HG02973 (cell line): ENCODE data around the gene C1orf167.

Source experiments
- ATAC-seq: cut with Tn5 transposase; IDR thresholded peaks from one replicate; pipeline ENCODE4 v1.9.1; 2021; ENCODE audit warnings: moderate library complexity; ENCODE audit not compliant: unreplicated experiment

Gene C1orf167, protein sequence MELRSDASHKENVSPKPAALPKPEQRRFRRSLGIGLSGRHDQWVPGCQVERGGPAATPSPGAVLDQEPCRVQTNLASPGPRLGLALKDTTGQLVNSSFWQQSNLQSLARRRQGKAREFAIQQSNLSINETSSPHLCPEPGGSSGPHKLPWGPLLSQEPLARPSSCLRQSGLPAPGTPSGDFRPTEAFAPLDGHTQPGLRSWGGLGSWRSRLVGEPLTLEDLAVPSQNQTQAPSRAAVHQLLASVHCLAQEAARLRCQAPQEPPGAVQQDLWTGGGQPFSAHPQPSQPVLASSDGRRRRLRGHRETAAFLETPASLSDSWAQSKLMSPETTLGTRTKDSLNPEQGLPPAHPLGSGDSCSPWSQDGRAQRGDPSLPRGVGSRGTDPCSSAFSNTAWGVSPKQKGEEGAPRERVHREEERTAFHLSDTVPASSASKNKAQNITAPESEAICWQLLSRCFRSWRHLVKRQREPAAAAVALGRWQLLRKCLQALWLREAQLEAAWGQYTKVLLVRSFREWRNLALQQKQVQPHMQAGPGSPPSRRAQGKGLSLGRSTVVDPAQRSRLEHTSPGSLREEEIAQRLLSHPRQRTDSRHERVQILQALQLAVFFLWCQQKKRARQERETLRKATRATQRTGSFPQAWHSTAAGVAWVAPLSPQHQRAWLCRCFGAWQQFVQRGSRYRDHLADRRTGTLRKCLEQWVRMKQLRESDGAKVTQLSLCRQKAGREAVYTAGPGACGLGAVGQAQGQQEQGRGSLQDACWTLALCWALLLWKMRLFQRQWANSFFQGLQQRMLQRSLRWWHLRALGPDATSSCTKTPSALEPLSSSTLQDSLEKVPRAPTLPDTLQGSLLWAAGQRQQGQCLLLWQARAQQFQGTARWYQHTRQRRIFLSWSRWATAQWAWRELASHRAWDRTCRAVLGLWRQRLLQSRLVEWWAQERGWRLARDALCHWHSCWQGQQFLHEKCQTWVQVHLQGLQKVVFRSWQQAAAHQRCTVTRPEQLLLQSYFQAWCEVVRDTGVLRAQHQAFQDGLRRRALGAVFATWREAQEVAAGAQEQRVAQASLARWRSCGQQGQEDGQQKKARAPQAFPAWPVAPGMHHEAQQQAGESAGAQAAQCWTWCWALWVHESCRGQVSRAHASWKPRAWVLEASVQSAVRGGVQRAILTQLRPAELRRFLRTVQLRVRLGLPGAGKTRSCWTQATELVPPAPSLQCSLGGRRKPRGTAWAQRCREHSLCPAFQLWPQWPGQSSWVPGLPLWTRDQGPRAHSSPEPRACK (N-terminal part only)

DNA sequence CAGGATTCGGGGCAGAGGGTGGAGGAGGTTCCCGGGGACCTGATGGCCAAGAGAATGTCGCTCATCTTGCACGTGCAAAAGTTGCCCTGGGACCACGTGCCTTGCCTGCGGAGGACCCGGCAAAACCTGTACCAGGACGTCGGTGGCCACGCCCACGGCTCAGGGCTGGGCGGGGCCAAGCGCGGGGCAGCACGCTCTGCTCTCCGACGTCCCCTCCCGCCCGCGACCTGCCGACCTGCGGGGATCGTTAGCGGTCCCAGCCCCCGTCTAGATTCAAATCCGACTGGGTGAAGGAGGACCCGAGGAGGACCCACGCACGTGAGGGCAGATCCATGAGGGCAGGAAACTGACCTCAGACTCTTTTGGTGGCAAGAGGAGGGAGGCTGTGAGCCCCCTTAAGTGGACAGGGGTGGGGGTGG is at the start of gene C1orf167:
Gene C1orf167 (plus strand): TSS at position 206 of the 419 bp plus-strand sequence. CDS start 2,208 bp downstream, outside the sequence.
- no peak for ATAC-seq

DNA sequence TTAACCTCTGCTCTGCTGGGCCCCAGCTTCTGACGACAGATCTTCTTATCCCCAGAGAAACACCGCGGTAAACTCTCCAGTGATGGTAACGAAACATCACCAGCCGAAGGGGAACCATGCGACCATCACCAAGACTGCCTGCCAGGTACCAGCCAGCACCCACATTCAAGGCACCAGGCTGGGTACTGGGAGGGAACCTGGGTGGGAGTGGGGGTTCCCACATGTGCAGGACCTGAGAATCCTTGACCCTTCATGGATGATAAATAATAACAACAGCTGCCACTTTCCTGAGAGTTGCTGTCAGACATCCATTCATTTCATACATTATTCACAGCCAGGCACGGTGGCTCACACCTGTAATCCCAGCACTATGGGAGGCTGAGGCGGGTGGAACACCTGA is 49.7 kb upstream of the C1orf167 start:
- ATAC-seq: no peak

DNA sequence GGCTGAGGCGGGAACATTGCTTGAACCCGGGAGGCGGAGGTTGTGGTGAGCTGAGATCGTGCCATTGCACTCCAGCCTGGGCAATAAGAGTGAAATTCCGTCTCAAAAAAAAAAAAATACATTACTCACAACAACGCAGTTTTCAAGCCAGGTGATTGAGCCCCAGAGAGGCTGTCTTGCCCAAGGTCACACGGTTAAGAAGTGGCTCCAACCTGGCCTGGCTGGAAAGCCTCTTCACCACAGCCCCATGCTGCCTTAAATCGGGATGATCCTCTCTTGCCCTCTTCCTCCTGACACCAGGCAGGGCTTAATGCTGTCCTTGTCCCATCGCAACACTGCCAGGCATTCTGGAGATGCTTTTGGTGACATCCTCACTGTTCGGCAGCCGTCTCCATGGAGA is 48.9 kb upstream of the C1orf167 start:
- ATAC-seq: no peak

DNA sequence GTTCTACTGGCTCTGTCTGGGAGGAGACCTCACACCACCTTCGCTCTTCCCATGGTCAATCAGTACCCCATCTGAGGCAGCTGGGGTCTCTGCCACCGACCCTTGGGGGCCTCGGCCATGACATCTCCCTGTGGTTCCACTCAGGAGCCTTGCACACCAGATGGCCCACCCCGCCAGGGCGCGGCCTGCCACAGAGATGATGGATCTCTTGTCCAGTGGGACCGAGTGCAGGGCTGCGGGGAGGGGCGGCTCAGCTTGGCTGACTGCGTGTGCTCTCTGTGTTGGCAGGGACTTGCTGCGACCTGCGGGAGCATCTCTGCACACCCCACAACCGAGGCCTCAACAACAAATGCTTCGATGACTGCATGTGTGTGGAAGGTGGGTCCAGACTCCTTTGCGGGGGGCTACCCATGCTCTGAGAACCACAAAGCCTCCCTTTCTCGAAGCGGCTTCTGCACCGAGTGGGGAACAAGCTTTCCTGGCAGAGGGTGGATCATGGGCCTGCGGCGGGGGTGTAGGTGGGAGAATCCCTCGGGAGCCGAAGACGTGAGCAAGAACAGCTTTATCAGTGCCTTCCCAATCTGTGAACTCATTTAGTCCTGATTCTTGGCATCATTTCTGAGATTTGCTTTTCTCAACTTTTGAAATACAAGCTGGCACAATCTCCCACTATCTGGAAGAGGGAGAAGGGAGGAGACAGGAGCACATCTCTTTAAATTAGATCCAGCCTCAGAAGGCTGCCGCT is 47.0 kb upstream of the C1orf167 start:
- no peak for ATAC-seq

DNA sequence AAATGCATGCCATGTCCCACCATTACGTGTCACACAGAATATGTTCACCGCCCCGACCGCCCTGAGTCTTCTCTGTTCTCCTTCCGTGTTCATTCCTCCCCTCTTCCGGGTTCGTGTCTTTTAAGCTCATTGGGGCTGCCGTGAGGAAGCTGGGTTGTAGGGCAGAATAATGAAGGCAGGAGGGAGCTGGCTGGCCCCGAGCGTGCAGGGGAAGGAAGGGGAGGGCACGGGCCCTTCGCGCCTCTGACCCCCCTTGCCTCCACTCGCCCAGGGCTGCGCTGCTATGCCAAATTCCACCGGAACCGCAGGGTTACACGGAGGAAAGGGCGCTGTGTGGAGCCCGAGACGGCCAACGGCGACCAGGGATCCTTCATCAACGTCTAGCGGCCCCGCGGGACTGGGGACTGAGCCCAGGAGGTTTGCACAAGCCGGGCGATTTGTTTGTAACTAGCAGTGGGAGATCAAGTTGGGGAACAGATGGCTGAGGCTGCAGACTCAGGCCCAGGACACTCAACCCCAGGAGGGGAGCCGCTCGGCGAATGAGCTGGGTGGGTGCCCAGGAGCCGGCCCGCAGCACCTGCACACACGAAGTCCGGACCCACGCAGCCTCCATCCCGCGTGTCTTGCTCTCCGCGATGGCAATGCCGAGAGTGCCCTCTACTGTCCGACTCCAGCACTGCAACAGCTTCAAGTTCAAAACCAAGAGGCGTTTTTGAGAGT is 42.5 kb upstream of the C1orf167 start:
- no peak for ATAC-seq

- no peak for ATAC-seq
These were observed 42.0 kb upstream of the C1orf167 start for GRCh38 chr1:11720033-11720376.

DNA sequence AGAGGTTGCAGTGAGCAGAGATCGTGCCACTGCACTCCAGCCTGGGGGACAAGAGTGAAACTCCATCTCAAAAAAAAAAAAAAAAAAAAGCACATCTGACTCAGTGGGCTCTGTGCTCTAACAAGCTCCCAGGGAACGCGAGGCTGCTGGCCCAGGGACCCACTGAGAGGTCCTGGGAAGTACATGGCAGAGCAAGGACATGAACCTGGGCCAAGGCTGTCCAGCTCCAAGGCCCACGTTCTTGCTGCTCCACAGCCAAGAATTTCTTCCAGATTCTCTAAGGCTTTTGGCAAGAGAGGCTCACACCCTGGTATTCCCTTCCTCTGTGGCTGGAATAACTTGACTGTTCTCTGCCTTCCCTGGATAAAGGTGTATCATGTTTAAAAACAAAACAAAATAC is 41.5 kb upstream of the C1orf167 start:
- no peak for ATAC-seq

GRCh38 chr1:11721311-11721710 is 40.7 kb upstream of the C1orf167 start:
- ATAC-seq: no peak

DNA sequence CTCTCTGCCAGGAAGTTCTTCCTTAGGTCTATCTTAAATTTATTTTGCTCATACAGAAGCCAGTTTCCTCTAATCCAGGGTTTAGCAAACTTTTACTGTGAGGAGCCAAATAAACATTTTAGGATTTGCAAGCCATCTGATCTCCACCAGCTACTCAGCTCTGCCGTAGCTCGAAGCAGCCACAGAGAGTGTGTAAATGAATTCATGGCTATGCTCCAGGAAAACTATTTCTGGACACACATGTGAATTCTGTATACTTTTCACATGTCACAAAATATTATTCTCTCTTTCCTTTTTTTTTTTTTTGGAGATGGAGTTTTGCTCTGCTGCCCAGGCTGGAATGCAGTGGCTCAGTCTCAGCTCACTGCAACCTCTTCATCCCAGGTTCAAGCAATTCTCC is 39.5 kb upstream of the C1orf167 start:
- ATAC-seq: no peak

- ATAC-seq: no peak
These were observed 36.4 kb upstream of the C1orf167 start for GRCh38 chr1:11725616-11726015.

DNA sequence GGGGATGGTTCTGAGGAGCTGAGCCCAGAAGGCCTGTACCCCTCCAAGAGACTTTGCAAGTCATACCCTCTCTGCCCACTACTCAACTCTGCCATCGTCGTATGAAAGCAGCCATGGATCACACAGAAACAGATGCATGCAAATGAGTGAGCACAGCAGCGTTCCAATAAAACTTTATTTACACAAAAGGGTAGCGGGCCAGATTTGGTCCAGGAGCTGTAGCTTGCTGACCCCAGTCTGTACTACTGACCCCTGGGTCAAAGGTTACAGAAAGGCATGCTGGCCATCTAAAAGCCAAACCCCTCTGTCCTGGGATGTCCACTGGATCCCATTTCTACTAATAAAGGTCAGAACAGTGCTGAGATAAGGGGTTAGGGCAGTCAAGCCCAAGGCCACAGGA is 34.9 kb upstream of the C1orf167 start:
- no peak for ATAC-seq

GRCh38 chr1:11728126-11728806 is 33.7 kb upstream of the C1orf167 start:
- ATAC-seq: no peak

DNA sequence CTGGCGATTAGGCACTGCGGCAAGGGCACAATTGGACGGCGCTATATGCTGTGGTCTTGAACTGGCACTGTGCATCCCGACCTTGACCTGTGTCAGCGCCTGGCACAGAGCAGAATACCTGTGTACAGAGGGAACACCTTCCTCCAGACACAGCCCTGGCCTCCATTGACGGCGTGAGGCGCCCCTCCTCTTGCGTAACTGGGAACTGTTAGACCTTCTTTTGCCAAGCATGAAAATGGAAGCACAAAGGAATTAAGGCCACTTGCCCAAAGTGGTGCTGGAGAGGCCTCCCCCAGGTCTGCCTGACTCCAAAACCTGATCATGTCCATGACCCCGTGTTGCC is 32.9 kb upstream of the C1orf167 start:
- no peak for ATAC-seq

DNA sequence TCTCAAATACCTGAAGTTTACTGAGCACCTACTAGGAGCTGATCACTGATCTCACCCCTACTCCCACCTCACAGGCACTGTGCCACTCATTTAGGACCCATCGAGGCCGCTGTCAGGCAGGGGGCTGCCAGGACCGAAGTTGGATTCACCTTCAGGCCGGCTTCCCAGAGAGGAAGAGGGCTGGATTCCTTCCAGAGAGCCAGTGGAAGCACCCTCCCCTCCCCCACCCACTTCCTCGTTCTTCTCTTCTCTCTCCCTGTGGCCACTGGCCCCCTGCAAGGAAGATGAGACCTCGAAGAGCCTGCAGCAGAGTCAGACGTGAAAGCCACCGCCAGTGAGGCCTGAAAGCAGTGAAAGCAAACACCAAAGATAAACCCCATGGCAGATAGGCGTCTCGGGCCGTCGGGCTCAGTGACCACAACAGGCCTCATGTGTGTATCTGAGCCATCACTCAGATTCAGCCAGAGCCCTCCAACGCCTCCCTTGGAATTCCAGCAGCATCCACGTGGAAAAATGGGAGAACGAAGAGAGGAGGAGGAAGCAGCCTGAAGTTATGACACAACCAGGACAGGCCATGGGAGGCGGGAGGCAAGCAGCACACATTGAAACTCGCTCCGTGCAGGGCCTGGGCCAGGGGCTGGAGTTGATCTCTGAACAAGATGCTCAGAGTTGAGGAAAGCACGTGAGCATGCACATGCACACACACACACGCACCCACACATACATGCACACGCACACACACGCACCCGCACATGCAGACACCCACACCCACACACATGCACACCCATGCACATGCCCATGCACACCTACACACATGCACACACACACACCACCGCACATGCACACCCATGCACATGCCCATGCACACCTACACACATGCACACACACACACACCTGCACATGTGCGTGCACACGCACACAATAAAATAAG is 32.2 kb upstream of the C1orf167 start:
- no peak for ATAC-seq

DNA sequence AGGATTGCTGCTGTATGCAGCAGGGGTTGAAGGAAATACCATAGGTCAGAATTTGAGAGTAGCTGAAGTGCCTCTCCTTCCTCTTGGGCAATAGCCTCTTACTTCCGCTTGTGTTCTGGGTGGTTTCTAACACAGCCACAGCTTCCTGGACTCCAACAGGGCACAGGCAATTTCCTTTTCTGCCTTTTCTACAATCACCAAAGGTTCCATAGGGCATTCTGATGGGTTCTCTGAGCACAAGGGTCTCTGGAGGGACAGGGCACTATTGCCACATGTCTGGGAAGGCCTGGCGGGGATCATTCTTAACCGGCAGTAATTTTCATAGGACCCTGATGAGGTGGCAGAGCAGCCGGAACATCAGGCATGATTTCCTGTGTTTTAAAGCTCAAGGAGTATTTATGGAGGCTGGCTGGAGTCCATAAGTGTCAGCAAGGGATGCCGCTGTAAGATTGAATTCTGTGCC is 31.5 kb upstream of the C1orf167 start:
- ATAC-seq: no peak

DNA sequence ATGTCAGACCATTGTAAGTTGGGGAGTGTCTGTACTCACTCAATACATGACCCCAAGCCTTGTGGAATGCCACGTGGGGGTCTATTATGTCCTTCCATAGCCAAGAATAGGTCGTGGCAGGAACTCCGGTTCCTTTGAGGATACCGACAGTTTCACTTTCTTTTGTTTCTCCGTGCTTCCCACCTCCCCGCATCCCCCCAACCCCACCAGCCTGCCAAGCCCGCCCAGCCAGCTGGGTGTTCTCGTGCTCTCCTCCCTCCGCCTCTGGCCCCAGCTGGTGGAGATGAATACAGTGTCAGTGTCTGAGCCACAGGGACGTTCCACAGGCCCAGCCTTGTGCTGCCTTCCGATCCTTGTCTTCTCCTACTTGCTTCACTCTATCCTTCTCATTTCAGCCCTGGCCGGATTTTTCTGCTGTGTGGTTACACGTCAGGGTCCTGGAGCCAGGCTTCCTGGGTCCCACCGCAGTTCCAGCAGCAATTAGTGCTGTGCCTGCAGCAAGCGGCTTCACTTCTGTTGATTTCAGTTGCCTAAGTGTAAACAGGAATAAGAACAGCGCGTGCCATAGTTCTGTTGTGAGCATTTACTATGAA is 30.2 kb upstream of the C1orf167 start:
- ATAC-seq: no peak

GRCh38 chr1:11733306-11733705 is 28.7 kb upstream of the C1orf167 start:
- ATAC-seq: no peak

- no peak for ATAC-seq
These were observed 26.5 kb upstream of the C1orf167 start for GRCh38 chr1:11735531-11735853.
